ENCODE data around the gene DNPEP. TPM values are rescaled to one million over a fixed set of nuclear protein-coding genes. Genes with fewer than 3 reads are reported as not detected.

Gene DNPEP
- total RNA-seq: 58.1 and 63.8 TPM in 2 replicates

GRCh38 chr2:219387306-219388120, at the start of gene DNPEP:
DNPEP (minus strand) TSS chr2:219387912; CDS start chr2:219387794, 118 bp downstream.

GRCh38 chr2:219434718-219435525, 47.2 kb upstream of the DNPEP start, which contains the start of gene SPEG:
SPEG (plus strand) TSS chr2:219434843; CDS start chr2:219434978, 135 bp downstream.

GRCh38 chr2:219418155-219419011, 30.7 kb upstream of the DNPEP start, which contains the start of gene DES:
DES (plus strand) TSS chr2:219418377; CDS start chr2:219418463, 86 bp downstream.

DNA sequence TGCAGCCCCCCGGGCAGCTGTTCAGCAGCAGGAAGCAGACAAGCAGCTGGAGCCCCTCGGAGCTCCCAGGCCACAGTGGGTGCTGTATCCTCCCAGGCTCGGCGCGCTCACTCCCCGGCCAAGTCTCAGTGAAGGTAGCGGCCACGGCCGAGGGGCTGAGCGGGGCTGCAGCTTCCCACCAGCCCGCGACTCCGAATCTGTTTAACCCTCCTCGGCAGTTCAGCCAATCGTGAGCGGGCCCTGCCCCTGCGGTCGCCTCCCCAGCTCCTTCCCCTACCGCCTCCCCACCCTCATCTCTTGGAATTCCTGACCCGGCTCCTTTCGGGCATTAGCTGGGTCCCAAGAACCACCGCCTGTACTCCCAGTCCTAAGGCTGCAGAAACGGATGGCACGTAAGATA, 55.2 kb downstream of the DNPEP start, which contains the start of gene RESP18:
RESP18 (minus strand) TSS at position 203 of the 400 bp plus-strand sequence.

Other genes with a start within 250 kb of the DNPEP start
- gene NHEJ1, start 227.1 kb downstream of the DNPEP start, total RNA-seq: 20.0 and 24.2 TPM in 2 replicates
- gene SLC23A3, start 217.9 kb downstream of the DNPEP start, total RNA-seq: 0.09 and 0.12 TPM in 2 replicates
- 20.2 and 24.2 TPM in 2 replicates for gene CNPPD1, start 211.0 kb downstream of the DNPEP start, total RNA-seq
- gene RETREG2, start 209.6 kb downstream of the DNPEP start, total RNA-seq: 40.9 and 47.1 TPM in 2 replicates
- 26.0 and 28.9 TPM in 2 replicates for gene ZFAND2B, start 181.1 kb downstream of the DNPEP start, total RNA-seq
- gene ABCB6, start 169.0 kb downstream of the DNPEP start, total RNA-seq: 22.0 and 33.0 TPM in 2 replicates
- gene ATG9A, start 158.3 kb downstream of the DNPEP start, total RNA-seq: 50.3 and 60.6 TPM in 2 replicates
- gene ANKZF1, start 158.1 kb downstream of the DNPEP start, total RNA-seq: 32.1 and 33.6 TPM in 2 replicates
- 13.0 and 24.3 TPM in 2 replicates for gene GLB1L, start 142.5 kb downstream of the DNPEP start, total RNA-seq
- gene STK16, start 142.4 kb downstream of the DNPEP start, total RNA-seq: 12.2 and 13.4 TPM in 2 replicates
- gene TUBA4B, start 134.7 kb downstream of the DNPEP start, total RNA-seq: not detected in 2 replicates
- 2.0 and 6.0 TPM in 2 replicates for gene TUBA4A, start 134.0 kb downstream of the DNPEP start, total RNA-seq
- gene DNAJB2, start 108.5 kb downstream of the DNPEP start, total RNA-seq: 31.4 and 35.7 TPM in 2 replicates
- gene PTPRN, start 78.5 kb downstream of the DNPEP start, total RNA-seq: 4.6 and 6.0 TPM in 2 replicates
- gene RESP18, start 55.2 kb downstream of the DNPEP start, total RNA-seq: not detected in 2 replicates
- gene DES, start 30.5 kb upstream of the DNPEP start, total RNA-seq: 98.0 and 165 TPM in 2 replicates
- gene SPEG, start 46.9 kb upstream of the DNPEP start, total RNA-seq: 22.5 and 32.4 TPM in 2 replicates
- gene GMPPA, start 111.0 kb upstream of the DNPEP start, total RNA-seq: 34.4 and 70.1 TPM in 2 replicates
- 0.23 TPM in 1 of 2 replicates, not detected in the other for gene ASIC4, start 126.6 kb upstream of the DNPEP start, total RNA-seq
- 371 and 527 TPM in 2 replicates for gene CHPF, start 155.9 kb upstream of the DNPEP start, total RNA-seq
- gene TMEM198, start 156.1 kb upstream of the DNPEP start, total RNA-seq: 1.9 and 10.2 TPM in 2 replicates
- gene OBSL1, start 183.6 kb upstream of the DNPEP start, total RNA-seq: 108 and 140 TPM in 2 replicates
- 1.1 TPM in 1 of 2 replicates, not detected in the other for gene INHA, start 184.4 kb upstream of the DNPEP start, total RNA-seq
- 7.9 and 16.8 TPM in 2 replicates for gene STK11IP, start 209.9 kb upstream of the DNPEP start, total RNA-seq
- 3.4 and 9.3 TPM in 2 replicates for gene SLC4A3, start 239.7 kb upstream of the DNPEP start, total RNA-seq

Measured in pericardium fibroblast (primary cell).